Measurements from ENCODE around the gene EIF3A.
A peak's percentile ranks its signal among the peaks of the same experiment; 100 is the strongest.
"Not testable (repeated sequence)": the region's sequence is repeated elsewhere in the genome, so short reads cannot be mapped to it uniquely, and the experiment has no call there.

Gene EIF3A

DNA sequence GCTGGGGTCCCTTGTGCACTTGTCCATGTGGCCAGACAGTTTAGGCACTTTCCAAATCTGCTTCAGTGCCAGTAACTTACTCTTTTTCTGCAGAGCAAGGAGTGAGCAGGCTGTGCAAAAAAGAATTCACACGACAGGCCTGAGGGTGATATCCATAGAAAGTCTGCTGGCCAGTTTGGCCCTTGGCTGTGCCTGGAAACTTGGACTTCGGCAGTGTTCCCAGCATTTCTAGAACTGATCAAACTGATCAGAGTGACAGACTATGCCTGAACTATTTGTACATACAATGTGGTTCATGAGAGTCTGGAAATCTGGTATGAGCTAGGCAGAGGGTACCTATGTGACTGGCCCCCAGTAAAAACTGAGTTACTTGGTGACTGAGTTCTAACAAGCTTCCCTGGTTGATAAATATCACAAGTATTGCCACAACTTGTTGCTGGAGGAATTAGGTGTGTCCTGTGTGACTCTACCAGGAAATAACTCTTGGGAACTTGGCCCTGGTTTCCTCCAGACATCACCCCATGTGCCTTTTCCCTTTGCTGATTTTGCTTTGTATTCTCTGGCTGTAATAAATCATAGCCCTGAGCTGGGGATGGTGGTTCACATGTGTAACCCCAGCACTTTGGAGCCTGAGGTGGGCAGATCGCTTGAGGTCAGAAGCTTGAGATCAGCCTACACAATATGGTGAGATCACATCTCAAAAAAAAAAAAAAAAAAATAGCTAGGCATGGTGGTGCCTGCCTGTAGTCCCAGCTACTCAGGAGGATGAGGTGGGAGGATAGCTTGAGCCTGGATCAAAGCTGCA, 20.0 kb upstream of the EIF3A start:
- no peak for DNase-seq (ENCODE audit: low read depth in 4 of 4, low spot score in 1 of 4)

GRCh38 chr10:119098576-119098975, 18.0 kb upstream of the EIF3A start:
- no peak for DNase-seq (ENCODE audit: low read depth in 4 of 4, low spot score in 1 of 4)

DNA sequence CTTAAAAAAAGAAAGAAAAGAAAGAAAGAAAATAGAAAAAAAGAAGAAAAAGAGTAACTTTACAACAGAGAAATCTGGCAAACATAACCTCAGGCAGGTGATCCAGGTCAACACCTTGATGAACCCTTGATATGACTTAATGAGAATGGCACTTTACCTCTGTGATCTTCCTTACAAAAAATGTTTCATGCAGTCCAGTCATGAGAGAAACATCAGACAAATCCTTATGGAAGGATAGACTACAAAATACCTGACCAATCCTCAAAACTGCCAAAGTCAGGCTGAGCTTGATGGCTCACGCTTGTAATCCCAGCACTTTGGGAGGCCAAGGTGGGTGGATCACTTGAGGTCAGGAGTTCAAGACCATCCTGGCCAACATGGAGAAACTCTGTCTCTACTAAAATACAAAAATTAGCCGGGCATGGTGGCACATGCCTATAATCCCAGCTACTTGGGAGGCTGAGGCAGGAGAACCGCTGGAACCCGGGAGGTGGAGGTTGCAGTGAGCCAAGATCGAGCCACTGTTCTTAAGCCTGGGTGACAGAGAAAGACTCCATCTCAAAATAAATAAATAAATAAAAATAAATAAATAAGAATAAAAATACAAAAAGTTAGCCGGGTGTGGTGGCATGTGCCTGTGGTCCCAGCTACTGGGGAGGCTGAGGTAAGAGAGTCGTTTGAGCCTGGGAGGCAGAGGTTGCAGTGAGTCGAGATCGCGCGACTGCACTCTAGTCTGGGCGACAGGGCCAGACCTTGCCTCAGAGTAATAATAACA, 16.2 kb upstream of the EIF3A start:
- not testable (repeated sequence) for DNase-seq (ENCODE audit: low read depth in 4 of 4, low spot score in 1 of 4)

GRCh38 chr10:119095640-119096039, 15.0 kb upstream of the EIF3A start:
- DNase-seq (ENCODE audit: low read depth in 4 of 4, low spot score in 1 of 4): no peak

DNA sequence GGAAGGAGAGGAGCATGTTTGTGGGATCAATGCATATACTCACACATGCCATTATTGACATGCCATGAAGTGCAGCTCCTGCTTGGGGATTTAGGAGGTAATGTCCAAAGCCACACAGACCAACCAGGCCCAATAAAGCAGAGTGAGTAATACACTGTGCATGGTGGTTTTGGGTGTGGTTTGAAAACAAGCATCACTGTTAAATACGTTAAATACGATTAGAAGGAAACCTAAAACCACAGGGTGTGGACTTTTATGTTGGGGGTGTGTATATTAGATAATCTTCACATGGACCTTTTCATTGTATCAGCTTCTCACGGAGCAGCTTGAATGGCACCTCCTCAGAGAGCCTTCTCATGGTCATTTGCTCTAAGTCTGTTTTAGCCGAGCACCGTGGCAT, 10.4 kb upstream of the EIF3A start:
- no peak for DNase-seq (ENCODE audit: low read depth in 4 of 4, low spot score in 1 of 4)

GRCh38 chr10:119090026-119090795, 9.6 kb upstream of the EIF3A start:
- peak in 1 of 4 experiments; percentile 16 for DNase-seq (ENCODE audit: low read depth in 4 of 4, low spot score in 1 of 4)

DNA sequence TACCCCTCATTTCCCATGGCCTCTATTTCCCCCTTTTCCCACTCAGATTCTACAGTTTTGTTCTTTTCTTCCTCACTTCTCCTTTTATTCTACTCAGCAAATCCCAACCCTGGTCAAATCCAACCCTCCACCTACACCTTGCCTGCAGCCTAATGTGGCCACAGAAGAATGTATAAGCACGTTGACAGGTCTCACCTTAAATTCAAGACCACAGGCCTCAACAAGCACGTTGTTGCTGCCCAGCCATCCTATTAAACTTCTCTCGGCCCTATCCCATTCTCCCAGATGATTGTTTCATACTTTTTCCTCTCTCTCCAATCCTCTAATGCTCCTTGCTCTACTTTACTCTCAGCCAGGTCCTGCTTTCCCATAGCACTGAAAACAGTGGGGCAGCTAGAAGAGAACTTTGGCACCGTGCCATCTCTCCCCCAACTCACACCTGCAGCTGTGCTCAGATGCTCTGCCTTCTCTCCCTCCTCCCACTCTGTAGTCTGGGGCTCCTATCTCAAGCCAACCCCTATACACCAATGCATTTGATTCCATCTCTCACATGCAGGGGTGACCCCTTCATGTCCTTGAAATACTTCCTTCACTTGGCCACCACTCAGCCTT, 6.8 kb upstream of the EIF3A start:
- DNase-seq (ENCODE audit: low read depth in 4 of 4, low spot score in 1 of 4): no peak

DNA sequence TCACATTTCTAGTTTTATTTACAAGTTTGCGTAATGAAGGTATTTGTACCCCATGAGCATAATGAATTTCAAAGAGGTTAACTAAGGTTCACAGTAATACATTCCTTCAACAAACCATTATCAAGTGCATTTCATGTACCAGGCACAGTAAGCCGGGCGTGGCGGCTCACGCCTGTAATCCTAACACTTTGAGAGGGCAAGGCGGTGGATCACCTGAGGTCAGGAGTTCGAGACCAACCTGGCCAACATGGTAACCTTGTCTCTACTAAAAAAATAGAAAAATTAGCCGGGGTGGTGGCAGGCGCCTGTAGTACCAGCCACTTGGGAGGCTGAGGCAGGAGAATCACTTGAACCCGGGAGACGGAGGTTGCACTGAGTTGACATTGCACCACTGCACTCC, 4.3 kb upstream of the EIF3A start:
- DNase-seq (ENCODE audit: low read depth in 4 of 4, low spot score in 1 of 4): no peak

GRCh38 chr10:119079599-119080520, 757 bp downstream of the EIF3A start:
- peak in 3 of 4 experiments; percentile 24 to 57 (median 44) for DNase-seq (ENCODE audit: low read depth in 4 of 4, low spot score in 1 of 4)

DNA sequence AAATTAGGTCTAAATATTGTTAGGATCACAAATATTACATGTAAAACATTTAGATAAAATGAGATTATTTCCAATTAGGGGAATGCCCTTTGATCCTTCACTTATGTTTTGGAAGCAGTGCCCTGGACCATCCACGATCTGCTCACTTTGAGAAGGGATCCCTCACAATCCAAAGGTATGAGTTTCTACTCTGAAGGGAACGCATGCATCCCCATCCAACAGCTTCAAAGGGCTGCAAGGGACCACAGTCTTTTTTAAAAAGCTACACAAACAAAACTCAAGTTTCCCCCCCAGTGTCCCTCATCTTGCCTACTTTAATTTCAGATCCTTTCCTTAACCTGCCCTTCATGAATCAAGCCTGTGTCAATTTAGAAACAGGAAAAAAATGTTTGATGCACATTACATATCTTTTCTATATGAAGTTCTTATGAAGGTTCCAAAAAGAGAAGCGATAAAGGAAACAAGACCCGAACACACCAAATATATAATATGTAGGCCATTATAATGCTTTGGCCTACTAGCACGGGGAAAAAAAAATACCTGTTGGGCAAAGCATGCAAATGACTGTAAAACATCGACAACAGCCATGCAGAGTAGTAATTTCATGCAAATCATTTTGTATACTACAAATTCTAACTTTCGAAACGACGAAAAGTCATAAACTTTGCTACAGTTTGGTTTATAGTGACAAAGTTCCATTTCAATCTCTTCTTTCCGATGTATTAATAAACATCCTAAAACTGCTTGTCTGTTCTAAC, 2.0 kb downstream of the EIF3A start:
- no peak for DNase-seq (ENCODE audit: low read depth in 4 of 4, low spot score in 1 of 4)

DNA sequence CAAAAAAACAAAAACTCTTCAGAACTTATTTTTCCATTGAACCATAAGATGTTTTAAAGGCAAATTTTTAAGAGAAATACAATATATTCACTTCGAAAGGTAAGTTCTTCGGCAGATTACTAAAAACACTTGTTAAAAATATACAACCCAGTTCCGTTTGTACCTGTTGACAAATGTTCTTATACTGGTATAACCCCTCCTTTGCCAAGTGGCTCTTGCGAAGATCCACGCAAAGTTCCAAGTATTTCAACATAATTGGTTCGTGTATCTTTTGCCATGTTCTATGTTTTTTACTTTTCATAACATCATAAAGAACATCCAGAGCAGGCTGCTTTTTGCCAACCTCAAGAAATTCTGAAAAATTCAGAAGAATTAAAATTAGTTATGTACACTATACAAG, 7.0 kb downstream of the EIF3A start:
- no peak for DNase-seq (ENCODE audit: low read depth in 4 of 4, low spot score in 1 of 4)

- no peak for DNase-seq (ENCODE audit: low read depth in 4 of 4, low spot score in 1 of 4)
Measured at GRCh38 chr10:119070395-119071165, 10.0 kb downstream of the EIF3A start.

- no peak for DNase-seq (ENCODE audit: low read depth in 4 of 4, low spot score in 1 of 4)
Measured at GRCh38 chr10:119061926-119062325, 18.7 kb downstream of the EIF3A start.

- DNase-seq (ENCODE audit: low read depth in 4 of 4, low spot score in 1 of 4): no peak
Measured at GRCh38 chr10:119061352-119061751, 19.3 kb downstream of the EIF3A start.

DNA sequence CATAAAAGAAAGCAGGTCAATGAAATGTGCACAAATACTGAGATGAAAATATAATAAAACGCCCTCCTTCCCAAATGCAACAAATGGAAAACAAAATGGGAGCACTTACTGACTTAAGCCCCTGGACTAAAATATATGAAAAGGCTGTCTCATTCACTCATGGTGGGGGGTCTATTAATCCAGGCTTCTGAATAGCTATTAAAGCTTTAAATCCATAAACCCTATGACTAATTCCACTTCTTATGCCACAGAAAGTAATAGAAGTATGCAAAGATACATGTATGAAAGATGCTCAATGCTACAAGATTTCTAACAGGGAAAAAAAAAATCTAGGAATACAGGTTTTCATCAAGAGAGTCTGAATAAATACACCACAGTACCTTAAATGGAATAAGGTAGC, 20.5 kb downstream of the EIF3A start:
- DNase-seq (ENCODE audit: low read depth in 4 of 4, low spot score in 1 of 4): no peak

GRCh38 chr10:119059557-119059956, 21.1 kb downstream of the EIF3A start:
- no peak for DNase-seq (ENCODE audit: low read depth in 4 of 4, low spot score in 1 of 4)

GRCh38 chr10:119058010-119058409, 22.6 kb downstream of the EIF3A start:
- no peak for DNase-seq (ENCODE audit: low read depth in 4 of 4, low spot score in 1 of 4)

GRCh38 chr10:119055472-119055871, 25.1 kb downstream of the EIF3A start:
- no peak for DNase-seq (ENCODE audit: low read depth in 4 of 4, low spot score in 1 of 4)

GRCh38 chr10:119051775-119052174, 28.8 kb downstream of the EIF3A start:
- no peak for DNase-seq (ENCODE audit: low read depth in 4 of 4, low spot score in 1 of 4)
